Measurements from ENCODE around the gene FMNL1. TPM values are rescaled to one million over a fixed set of nuclear protein-coding genes. Genes with fewer than 3 reads are reported as not detected.
A peak's percentile ranks its signal among the peaks of the same experiment; 100 is the strongest.

The FMNL1 gene
- total and polyA plus RNA-seq, 2 donors from 2014 or later: 2.3 to 32.9 TPM

GRCh38 chr17:45172541-45173286 is 49.0 kb upstream of the FMNL1 start:
- H3K27me3 ChIP-seq (ENCODE audit: control insufficient read depth, insufficient read depth, low read length): no peaks in the 10 kb centered on the region
- FAIRE-seq: no peak
- peaks cover 0 to 8% (median 0%) of the 10 kb centered on the region in 3 donors for H3K36me3 ChIP-seq (ENCODE audit: control insufficient read depth in 2 of 3, insufficient read depth in 3 of 3, low read length in 3 of 3)
- peaks cover 0 to 26% (median 21%) of the 10 kb centered on the region in 3 donors for H3K4me1 ChIP-seq (ENCODE audit: control insufficient read depth in 2 of 3, insufficient read depth in 2 of 3, low read depth in 1 of 3, low read length in 3 of 3)
- TF ChIP-seq CTCF (IDR thresholded peaks at IDR 0.05; ENCODE audit: borderline replicate concordance, extremely low read depth, insufficient read depth): no peak
- H3K27ac ChIP-seq (ENCODE audit: low read depth in 2 of 2, low read length in 2 of 2): peak overlapping the region; percentile 94 to 97
- H3K9me3 ChIP-seq (ENCODE audit: control insufficient read depth in 2 of 3, insufficient read depth in 1 of 3, low read length in 3 of 3): no peaks in the 10 kb centered on the region
- peak overlapping the region in 1 of 3 donors; percentile 58 for H3K4me3 ChIP-seq (ENCODE audit: low read length in 3 of 3)
- peak; percentile 92 to 95 (median 94) for DNase-seq
- peak overlapping the region in 1 of 3 donors; percentile 60 for H3K9ac ChIP-seq (ENCODE audit: low read length in 3 of 3)
- intact Hi-C loops (cut with DNase I): no loop called here

DNA sequence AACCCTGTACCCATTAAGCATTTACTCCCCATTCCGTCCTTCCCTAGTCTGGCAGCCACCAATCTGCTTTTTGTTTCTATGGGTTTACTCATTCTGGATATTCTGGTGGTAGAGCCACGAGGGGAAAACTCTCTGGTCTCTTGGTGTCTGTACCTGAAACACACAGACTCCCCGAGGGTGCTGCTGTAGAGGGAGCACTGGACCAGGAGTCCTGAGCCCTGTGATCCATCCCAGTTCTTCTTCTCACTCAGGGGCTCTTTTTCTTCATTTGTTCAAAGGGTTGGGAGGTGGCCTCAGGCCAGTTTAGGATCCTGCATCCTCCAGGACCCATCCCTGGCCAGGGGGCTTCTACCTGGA is 45.9 kb upstream of the FMNL1 start:
- Histone ChIP-seq H3K27me3 (ENCODE audit: control insufficient read depth, insufficient read depth, low read length) (no peaks in the 10 kb centered on the region), H3K4me3 (ENCODE audit: low read length in 3 of 3) (no peak overlapping the region), H3K9ac (ENCODE audit: low read length in 3 of 3) (no peak overlapping the region), H3K9me3 (ENCODE audit: control insufficient read depth in 2 of 3, insufficient read depth in 1 of 3, low read length in 3 of 3) (no peaks in the 10 kb centered on the region), H3K27ac (ENCODE audit: low read depth in 2 of 2, low read length in 2 of 2) (peak overlapping the region in 1 of 2 donors; percentile 47), H3K4me1 (ENCODE audit: control insufficient read depth in 2 of 3, insufficient read depth in 2 of 3, low read depth in 1 of 3, low read length in 3 of 3) (peaks cover 0 to 20% (median 20%) of the 10 kb centered on the region in 3 donors), H3K36me3 (ENCODE audit: control insufficient read depth in 2 of 3, insufficient read depth in 3 of 3, low read length in 3 of 3) (no peaks in the 10 kb centered on the region)
- DNase-seq (no peak), FAIRE-seq (no peak)
- intact Hi-C loops (cut with DNase I): no loop called here
- TF ChIP-seq CTCF (IDR thresholded peaks at IDR 0.05; ENCODE audit: borderline replicate concordance, extremely low read depth, insufficient read depth): no peak

GRCh38 chr17:45177563-45177962 is 44.1 kb upstream of the FMNL1 start:
- Histone ChIP-seq H3K9ac (ENCODE audit: low read length in 3 of 3) (no peak overlapping the region), H3K27ac (ENCODE audit: low read depth in 2 of 2, low read length in 2 of 2) (no peak overlapping the region), H3K36me3 (ENCODE audit: control insufficient read depth in 2 of 3, insufficient read depth in 3 of 3, low read length in 3 of 3) (no peaks in the 10 kb centered on the region), H3K9me3 (ENCODE audit: control insufficient read depth in 2 of 3, insufficient read depth in 1 of 3, low read length in 3 of 3) (no peaks in the 10 kb centered on the region), H3K4me1 (ENCODE audit: control insufficient read depth in 2 of 3, insufficient read depth in 2 of 3, low read depth in 1 of 3, low read length in 3 of 3) (peaks cover 0 to 3% (median 3%) of the 10 kb centered on the region in 3 donors), H3K4me3 (ENCODE audit: low read length in 3 of 3) (no peak overlapping the region), H3K27me3 (ENCODE audit: control insufficient read depth, insufficient read depth, low read length) (no peaks in the 10 kb centered on the region)
- FAIRE-seq (no peak), DNase-seq (no peak)
- TF ChIP-seq CTCF (IDR thresholded peaks at IDR 0.05; ENCODE audit: borderline replicate concordance, extremely low read depth, insufficient read depth): no peak
- intact Hi-C loops (cut with DNase I): no loop called here

Data from kidney (tissue), 14 donors.